Mucosa of rectum (tissue), 2 donors: ENCODE measurements around the gene EFNA5.
"Not testable (repeated sequence)": the region's sequence is repeated elsewhere in the genome, so short reads cannot be mapped to it uniquely, and the experiment has no call there.

Source experiments
- H3K27ac ChIP-seq, 2 donors: one replicate each; pipeline ENCODE4 v1.7.0; 2013; ENCODE audit warnings: inconsistent platforms in 2 of 2, low read depth in 2 of 2, low read length in 2 of 2
- H3K27me3 ChIP-seq, 2 donors: one replicate each; pipeline ENCODE4 v1.7.0; 2013; ENCODE audit warnings: low read length in 2 of 2; ENCODE audit not compliant: control insufficient read depth in 2 of 2, insufficient read depth in 2 of 2
- H3K36me3 ChIP-seq, 2 donors: one replicate each; pipeline ENCODE4 v1.7.0; 2013; ENCODE audit warnings: low read length in 2 of 2; ENCODE audit not compliant: control insufficient read depth in 2 of 2, insufficient read depth in 2 of 2
- H3K4me1 ChIP-seq, 2 donors: one replicate each; pipeline ENCODE4 v1.7.0; 2013; ENCODE audit warnings: low read length in 2 of 2, mild to moderate bottlenecking in 1 of 2; ENCODE audit not compliant: control insufficient read depth in 2 of 2, insufficient read depth in 2 of 2
- H3K4me3 ChIP-seq, 2 donors: one replicate each; pipeline ENCODE4 v1.7.0; 2013; ENCODE audit warnings: low read length in 2 of 2
- H3K9ac ChIP-seq, 2 donors: one replicate each; pipeline ENCODE4 v1.7.0; 2013; ENCODE audit warnings: low read length in 2 of 2, low read depth in 1 of 2, mild to moderate bottlenecking in 1 of 2
- H3K9me3 ChIP-seq, 2 donors: one replicate each; pipeline ENCODE4 v1.7.0; 2013; ENCODE audit warnings: low read length in 2 of 2; ENCODE audit not compliant: control insufficient read depth in 2 of 2
- donor health status: healthy.
- donor health status: Normal muscosa, but diverticular disease.

The EFNA5 gene

DNA sequence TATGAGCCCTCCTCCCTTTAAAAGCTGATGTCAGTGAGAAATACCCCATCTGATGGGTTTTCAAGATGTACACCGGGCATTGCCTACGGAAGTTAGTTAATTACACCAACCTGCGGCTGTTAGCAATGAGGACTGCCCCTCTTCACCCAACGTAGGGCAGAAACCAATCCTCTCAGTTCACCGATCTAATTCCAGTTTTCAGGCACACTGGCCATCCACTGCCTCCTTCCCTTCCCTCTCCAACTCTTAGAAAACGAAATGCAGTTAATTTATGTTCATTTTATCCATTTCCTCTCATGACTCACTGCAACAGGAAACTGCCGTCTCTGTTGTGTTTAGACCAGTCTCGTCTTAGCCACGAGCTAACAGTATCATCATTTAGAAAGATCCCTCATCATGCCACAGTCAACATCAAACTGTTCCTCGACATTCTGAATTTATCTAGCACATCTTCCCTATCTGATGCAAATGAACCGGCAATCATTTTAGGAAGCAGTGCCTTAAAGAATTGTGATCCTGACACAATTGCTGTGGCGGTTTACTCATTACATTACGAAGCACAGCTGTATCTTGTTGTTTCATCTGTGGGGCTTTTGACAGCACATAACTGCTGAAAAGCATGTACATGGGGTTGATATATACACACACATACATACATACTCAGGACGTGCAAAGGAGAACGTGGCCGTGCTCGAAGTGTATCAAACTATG, 168.6 kb downstream of the EFNA5 start:
- Histone ChIP-seq H3K27ac (no peak overlapping the region), H3K4me3 (no peak overlapping the region), H3K4me1 (peaks cover 4 to 14% of the 10 kb centered on the region in 2 donors), H3K9ac (no peak overlapping the region), H3K27me3 (no peaks in the 10 kb centered on the region), H3K36me3 (no peaks in the 10 kb centered on the region), H3K9me3 (no peaks in the 10 kb centered on the region)

DNA sequence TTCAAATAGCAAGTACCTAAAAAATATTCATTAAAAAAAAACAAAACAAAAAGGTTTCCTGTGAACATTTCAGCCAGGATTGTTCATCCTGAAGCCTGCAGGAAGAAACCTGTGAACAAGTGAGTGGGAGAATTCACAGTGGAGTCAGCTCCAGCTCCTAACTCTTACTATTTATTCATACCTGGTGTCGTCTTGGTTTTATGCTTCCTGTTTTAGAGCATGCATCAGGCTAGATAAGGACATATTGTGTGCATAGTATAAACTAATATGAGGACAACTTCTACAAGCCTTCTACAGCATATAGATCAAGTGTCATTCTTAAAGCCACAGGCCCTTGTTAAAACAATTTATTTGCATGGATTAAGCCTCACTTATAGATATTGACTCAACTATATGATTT, 169.9 kb downstream of the EFNA5 start:
- Histone ChIP-seq H3K36me3 (no peaks in the 10 kb centered on the region), H3K27me3 (no peaks in the 10 kb centered on the region), H3K9ac (no peak overlapping the region), H3K9me3 (no peaks in the 10 kb centered on the region), H3K4me1 (peaks cover 0 to 10% of the 10 kb centered on the region in 2 donors), H3K4me3 (no peak overlapping the region), H3K27ac (no peak overlapping the region)

DNA sequence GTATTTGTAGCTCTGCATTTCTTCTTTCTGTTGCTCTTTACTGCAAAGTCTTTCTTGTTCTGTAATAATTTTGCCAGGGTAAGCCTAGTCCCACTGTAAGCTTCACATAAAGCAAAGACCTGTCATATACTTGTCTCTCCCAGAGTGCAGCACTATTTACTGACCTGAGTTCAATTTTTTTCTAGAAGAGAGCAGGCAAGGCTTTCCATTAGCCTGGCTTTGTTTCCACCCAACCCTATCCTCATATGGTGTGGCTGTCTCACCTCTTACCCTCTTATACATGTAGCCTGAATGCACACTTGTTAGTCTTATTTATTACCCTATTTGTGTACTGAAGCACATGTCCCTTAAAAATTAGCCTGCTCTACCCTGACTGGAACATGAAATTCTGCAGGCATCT, 170.4 kb downstream of the EFNA5 start:
- peaks cover 0 to 10% of the 10 kb centered on the region in 2 donors for H3K4me1 ChIP-seq
- no peaks in the 10 kb centered on the region for H3K9me3 ChIP-seq
- H3K27me3 ChIP-seq, result no peaks in the 10 kb centered on the region
- H3K27ac ChIP-seq, result no peak overlapping the region
- no peak overlapping the region for H3K9ac ChIP-seq
- no peak overlapping the region for H3K4me3 ChIP-seq
- no peaks in the 10 kb centered on the region for H3K36me3 ChIP-seq

DNA sequence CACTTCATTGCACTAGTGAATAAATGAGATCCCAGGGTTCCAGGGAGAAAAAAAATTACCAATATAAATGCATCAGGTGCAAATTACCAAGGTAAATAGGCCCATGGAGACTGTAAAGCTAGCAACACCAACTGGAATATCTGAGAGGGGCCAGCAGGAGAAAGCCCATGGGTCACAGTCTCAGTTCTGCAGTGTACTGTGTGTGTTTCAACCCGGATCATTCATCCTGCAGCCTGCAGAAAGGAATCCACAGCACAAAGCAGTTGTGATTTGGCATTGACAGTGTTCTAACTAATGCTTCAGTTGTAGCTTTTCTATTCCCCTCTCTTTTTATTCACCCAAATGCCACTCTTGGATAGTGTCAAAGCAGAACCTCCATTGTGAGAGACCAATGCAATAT, 171.0 kb downstream of the EFNA5 start:
- Histone ChIP-seq H3K27me3 (no peaks in the 10 kb centered on the region), H3K4me1 (peaks cover 0 to 10% of the 10 kb centered on the region in 2 donors), H3K9ac (no peak overlapping the region), H3K4me3 (no peak overlapping the region), H3K36me3 (no peaks in the 10 kb centered on the region), H3K9me3 (no peaks in the 10 kb centered on the region), H3K27ac (no peak overlapping the region)

DNA sequence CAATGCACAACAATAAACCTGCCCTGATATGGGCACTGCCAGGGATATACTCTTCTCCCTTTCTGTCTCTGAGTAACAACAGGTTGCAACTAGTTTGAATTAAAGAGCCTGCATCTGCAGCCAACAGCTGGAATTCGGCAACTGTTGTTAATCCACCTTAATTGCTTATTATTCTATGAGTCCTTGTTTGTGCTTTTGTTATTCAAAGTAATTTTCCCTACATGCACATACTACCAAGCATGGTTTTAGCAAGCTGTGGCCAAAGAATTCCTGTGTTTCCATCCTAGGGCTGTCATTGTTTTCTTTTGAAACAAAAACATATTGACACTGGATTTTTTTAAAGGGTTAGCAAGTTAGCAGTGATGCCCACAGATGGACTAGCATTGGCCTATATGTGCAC, 171.5 kb downstream of the EFNA5 start:
- no peaks in the 10 kb centered on the region for H3K9me3 ChIP-seq
- H3K27ac ChIP-seq, result no peak overlapping the region
- H3K27me3 ChIP-seq, result no peaks in the 10 kb centered on the region
- peaks cover 0 to 10% of the 10 kb centered on the region in 2 donors for H3K4me1 ChIP-seq
- no peaks in the 10 kb centered on the region for H3K36me3 ChIP-seq
- H3K9ac ChIP-seq, result no peak overlapping the region
- no peak overlapping the region for H3K4me3 ChIP-seq

DNA sequence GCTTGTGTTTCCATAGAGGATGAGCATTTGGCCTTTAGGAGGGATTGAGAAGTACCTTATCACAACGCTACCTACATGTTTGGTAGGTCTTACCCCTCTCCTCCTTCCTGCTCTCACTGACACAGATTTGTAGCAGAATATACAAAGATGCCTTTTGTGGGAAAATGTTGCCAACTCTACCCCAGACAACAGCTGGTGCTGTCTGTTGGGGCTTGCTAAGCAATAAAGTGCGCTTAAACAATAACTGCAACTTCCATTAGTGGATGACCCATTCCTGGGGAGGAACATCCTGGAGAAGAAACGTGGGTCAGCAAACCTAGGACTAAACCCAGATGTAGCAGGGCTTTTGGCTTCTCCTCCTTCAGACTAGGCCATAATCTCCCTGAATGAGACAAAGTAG, 174.3 kb downstream of the EFNA5 start:
- Histone ChIP-seq H3K4me3 (no peak overlapping the region), H3K27ac (no peak overlapping the region), H3K36me3 (no peaks in the 10 kb centered on the region), H3K4me1 (peaks cover 0 to 10% of the 10 kb centered on the region in 2 donors), H3K9ac (no peak overlapping the region), H3K27me3 (no peaks in the 10 kb centered on the region), H3K9me3 (no peaks in the 10 kb centered on the region)

DNA sequence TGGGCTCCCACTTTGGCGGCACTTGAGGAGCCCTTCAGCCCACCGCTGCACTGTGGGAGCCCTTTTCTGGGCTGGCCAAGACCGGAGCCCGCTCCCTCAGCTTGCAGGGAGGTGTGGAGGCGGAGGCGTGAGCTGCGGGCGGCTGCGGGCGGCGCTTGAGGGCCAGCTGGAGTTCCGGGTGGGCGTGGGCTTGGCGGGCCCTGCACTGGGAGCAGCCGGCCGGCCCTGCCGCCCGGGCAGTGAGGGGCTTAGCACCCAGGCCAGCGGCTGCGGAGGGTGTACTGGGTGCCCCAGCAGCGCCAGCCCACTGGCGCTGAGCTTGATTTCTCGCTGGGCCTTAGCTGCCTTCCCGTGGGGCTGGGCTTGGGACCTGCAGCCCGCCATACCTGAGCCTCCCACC, 176.6 kb downstream of the EFNA5 start:
- not testable (repeated sequence) for H3K4me1 ChIP-seq

DNA sequence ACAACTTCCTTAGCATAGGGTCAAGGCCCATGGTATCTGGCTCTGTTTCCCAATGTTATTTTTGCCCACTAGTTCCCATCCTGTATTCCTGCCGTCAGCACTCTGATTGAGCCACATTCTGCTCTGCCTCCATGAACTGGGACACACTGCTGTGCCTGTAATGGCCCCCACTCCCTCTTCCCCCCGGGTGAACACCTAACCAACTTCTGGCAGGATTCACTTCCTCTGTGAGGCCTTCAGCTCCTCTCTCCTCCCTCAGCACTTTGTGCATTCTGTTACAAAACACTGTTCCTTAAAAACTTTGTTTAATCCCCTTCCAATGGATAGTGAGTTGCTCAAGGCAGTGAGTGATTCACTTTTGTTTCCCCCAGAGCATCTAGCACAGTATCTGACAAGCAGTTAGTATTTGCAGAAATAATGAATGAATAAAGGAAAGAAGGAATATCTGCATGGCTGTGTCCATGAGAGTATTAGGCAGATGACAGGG, 183.6 kb downstream of the EFNA5 start:
- Histone ChIP-seq H3K4me3 (no peak overlapping the region), H3K9ac (no peak overlapping the region), H3K27ac (no peak overlapping the region), H3K27me3 (no peaks in the 10 kb centered on the region), H3K9me3 (no peaks in the 10 kb centered on the region), H3K36me3 (no peaks in the 10 kb centered on the region), H3K4me1 (no peaks in the 10 kb centered on the region)

More for the DNA sequence above, 176.6 kb downstream of the EFNA5 start:
- not testable (repeated sequence) for H3K36me3 ChIP-seq, H3K4me3 ChIP-seq, H3K27ac ChIP-seq, H3K9me3 ChIP-seq, H3K27me3 ChIP-seq, H3K9ac ChIP-seq

DNA sequence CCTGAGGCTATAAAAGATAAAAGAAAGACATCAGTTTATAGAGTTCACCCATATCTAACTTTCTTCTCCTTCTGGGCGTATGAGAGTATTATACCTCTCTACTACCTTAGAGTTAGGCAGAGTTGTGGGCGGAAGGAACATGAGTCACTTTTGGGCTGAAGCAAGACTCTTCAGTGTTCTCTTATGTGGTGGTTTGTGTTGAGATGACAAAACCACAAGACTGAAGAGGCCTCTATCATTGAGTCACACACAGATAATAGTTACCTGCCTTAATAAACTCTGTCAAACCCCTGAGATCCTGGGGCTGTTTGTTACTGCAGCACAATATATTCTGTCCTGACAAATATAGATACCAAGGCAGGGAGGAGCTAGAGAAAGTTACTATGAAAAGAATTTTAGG, 184.2 kb downstream of the EFNA5 start:
- Histone ChIP-seq H3K36me3 (no peaks in the 10 kb centered on the region), H3K27ac (no peak overlapping the region), H3K27me3 (no peaks in the 10 kb centered on the region), H3K4me3 (no peak overlapping the region), H3K4me1 (no peaks in the 10 kb centered on the region), H3K9ac (no peak overlapping the region), H3K9me3 (no peaks in the 10 kb centered on the region)

DNA sequence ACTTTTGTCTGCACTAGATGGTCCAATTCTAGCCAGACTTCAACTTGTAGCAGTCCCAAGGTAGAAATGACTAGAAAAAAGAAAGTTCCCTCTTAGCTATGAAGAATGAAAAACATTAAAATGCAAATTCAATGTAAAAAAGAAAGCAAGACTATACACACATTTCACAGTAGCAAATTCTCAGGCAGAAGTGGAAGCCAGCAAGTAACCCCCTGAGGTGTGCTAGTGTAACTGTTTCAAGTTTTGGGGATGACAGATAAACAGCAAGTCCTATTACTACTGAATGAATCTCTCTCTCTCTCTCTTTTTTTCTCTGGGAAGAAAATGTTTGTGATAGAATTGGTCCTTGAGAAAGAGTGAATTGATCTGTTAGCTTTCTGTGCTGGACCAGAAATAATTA, 185.6 kb downstream of the EFNA5 start:
- Histone ChIP-seq H3K9me3 (no peaks in the 10 kb centered on the region), H3K4me3 (no peak overlapping the region), H3K9ac (no peak overlapping the region), H3K36me3 (no peaks in the 10 kb centered on the region), H3K4me1 (no peaks in the 10 kb centered on the region), H3K27me3 (no peaks in the 10 kb centered on the region), H3K27ac (no peak overlapping the region)
